ENCODE results near the gene CDAN1.
"Not testable (repeated sequence)": the region's sequence is repeated elsewhere in the genome, so short reads cannot be mapped to it uniquely, and the experiment has no call there.

The CDAN1 gene, protein sequence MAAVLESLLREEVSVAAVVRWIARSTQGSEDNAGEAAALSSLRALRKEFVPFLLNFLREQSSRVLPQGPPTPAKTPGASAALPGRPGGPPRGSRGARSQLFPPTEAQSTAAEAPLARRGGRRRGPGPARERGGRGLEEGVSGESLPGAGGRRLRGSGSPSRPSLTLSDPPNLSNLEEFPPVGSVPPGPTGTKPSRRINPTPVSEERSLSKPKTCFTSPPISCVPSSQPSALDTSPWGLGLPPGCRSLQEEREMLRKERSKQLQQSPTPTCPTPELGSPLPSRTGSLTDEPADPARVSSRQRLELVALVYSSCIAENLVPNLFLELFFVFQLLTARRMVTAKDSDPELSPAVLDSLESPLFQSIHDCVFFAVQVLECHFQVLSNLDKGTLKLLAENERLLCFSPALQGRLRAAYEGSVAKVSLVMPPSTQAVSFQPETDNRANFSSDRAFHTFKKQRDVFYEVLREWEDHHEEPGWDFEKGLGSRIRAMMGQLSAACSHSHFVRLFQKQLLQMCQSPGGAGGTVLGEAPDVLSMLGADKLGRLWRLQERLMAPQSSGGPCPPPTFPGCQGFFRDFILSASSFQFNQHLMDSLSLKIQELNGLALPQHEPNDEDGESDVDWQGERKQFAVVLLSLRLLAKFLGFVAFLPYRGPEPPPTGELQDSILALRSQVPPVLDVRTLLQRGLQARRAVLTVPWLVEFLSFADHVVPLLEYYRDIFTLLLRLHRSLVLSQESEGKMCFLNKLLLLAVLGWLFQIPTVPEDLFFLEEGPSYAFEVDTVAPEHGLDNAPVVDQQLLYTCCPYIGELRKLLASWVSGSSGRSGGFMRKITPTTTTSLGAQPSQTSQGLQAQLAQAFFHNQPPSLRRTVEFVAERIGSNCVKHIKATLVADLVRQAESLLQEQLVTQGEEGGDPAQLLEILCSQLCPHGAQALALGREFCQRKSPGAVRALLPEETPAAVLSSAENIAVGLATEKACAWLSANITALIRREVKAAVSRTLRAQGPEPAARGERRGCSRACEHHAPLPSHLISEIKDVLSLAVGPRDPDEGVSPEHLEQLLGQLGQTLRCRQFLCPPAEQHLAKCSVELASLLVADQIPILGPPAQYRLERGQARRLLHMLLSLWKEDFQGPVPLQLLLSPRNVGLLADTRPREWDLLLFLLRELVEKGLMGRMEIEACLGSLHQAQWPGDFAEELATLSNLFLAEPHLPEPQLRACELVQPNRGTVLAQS

DNA sequence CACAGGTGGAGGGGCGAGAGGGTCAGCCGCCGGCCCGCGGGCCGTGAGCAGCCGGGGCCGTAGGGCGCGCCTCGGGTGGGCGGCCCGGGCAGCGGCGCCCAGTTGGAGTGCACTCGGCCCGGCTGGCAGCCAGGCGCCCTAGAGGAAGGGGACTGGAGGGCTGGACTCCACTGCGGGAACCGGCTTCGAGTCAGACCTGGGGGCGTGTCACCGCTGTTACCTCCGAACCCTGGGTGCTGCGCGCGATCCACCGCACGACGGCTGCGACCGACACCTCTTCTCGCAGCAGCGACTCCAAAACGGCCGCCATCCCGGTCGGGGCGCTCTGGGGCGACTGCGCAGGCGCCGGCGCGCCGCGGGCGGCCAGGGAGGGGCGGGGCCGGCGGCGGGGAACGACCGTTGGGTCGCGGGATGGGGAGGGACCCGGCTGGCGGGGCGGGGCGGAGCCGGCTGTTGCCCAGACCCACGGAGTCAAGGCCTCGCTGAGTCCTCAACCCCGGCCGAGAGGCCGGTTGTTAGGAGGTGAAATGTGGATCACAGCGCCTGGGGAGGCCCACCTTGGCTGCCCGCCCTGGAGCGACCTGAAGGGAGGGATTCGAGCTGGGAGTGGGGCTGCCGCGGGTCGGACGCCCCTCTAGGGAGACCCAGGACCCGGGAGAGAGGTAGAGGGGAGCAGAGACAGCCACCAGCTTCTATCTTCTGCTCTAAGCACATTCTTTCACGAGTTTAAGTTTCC, at the start of gene CDAN1:
CDAN1 (minus strand) TSS at position 336 of the 736 bp plus-strand sequence; CDS start at position 310, 26 bp downstream.
- peak; percentile 95 for DNase-seq

DNA sequence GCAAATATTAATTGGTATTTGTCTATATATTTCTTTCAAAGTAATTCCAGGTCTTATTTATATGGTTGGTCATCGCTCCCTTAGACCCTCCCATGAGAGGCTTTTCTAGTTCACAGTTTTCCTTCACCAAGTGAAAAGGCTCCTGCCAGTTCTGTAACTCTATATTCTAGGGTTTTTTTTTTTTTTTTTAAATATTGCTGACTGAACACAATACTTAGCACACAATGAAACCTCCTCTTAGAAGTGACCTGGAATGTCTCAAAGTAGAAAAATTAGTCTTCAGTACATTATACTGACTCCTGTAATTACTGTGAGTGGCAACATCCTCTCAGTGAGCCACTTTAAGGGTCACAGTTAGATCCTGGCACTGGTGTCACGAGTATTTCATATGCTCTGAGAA, 48.6 kb upstream of the CDAN1 start:
- no peak for DNase-seq

DNA sequence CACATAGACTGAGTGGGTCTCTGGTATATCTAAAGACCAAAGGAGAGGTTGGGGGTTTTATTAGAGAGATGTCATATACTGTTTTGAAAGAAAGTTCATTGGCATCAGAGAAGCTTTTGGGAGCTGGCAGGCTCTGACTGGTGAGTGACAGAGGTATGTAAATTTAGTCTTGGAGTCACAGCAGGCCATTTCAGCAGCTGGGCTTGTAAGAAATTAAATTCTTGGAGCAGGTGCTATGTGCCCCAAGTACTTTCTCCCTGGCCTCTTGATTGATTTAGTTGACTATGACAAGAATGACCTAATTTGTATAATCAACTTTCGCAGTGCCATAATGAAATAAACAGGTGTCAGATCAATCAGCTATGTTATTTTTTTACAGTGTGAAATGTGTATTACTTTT, 47.8 kb upstream of the CDAN1 start:
- DNase-seq = no peak

DNA sequence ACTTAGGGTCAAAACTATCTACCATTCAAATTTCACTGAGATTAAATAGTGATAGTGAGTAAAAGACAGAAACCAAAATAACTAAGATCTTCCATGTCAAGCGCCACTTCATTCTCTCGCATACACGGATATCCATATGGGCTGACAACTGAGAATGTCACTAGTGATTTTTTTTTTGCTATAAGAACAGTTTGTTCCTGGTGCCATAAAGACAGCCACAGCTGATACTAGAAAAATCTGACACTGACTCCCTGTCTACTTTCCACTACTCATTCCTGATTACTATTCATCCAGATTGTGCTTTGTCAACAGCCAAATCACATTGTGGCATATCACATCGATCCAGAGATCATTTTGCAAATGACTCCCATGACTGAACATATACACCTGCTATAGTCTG, 45.8 kb upstream of the CDAN1 start:
- DNase-seq = no peak

DNA sequence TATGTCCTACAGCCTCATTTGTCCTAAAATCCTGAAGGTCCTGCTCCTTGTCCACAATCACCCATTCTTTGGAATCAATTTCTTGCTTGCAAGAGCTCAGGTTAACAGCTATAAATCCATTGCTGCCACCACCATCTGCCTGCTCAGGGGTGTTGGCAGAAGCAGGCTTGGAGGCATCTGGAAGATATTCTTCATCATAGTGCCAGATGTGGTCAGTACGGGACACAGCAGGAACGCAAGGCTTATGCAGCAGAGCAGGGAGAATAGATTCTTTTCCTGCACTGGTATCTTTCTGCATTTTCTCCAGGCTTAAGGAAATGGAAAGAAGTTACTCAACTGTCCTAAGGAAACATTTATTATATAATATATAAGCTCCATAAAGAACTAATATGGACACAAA, 38.5 kb upstream of the CDAN1 start:
- no peak for DNase-seq

DNA sequence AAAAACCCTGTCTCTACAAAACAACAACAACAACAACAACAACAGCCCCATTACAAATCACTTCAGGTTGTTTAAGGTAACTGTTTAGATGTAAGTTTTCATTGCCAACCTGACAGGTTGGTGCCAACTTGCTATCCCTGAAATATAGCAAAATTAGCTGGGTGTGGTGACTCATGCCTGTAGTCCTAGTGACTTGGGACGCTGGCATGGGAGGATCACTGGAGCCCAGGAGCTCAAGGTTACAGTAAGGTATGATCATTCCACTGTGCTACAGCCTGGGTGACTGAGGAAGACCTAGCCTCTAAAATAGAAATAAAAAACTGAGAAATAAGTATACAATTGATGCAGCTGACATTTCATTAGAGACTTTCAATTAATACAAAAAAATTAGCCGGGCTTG, 36.0 kb upstream of the CDAN1 start:
- DNase-seq = no peak

DNA sequence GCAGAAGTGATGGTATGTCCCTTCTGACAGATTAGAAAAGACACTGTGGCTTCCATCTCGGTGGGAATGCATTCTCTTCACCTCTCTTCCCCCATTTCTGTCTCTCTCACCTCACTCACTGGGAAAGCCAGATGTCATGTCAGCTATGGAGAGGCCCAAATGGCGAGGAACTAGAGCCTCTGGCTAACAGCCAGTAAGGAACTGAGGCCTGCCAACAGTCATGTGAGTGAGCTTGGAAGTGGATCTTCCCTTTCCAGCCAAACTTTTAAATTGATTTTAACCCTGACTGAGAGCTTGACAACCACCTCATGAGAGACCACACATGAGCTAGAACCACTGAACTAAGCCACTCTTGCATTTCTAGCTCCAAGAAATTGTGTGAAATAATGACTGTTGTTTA, 35.2 kb upstream of the CDAN1 start:
- DNase-seq = no peak

DNA sequence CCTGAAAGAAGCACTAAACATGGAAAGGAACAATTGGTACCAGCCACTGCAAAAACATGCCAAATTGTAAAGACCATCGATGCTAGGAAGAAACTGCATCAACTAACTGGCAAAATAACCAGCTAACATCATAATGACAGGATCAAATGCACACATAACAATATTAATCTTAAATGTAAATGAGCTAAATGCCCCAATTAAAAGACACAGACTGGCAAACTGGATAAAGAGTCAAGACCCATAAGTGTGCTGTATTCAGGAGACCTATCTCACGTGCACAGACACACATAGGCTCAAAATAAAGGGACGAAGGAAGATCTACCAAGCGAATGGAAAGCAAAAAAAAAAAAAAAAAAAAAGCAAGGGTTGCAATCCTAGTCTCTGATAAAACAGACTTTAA, 29.2 kb upstream of the CDAN1 start:
- DNase-seq = not testable (repeated sequence)

DNA sequence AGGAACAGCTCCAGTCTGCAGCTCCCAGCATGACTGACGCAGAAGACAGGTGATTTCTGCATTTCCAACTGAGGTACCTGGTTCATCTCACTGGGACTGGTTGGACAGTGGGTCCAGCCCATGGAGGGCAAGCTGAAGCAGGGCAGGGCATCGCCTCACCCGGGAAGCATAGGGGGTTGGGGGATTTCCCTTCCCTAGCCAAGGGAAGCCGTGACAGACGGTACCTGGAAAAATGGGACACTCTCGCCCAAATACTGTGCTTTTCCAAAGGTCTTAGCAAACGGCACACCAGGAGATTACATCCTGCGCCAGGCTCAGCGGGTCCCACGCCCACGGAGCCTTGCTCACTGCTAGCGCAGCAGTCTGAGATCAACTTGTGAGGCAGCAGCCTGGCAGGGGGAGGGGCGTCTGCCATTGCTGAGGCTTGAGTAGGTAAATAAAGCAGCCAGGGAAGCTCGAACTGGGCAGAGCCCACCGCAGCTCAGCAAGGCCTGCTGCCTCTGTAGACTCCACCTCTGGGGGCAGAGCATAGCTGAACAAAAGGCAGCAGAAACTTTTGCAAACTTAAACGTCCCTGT, 27.3 kb upstream of the CDAN1 start:
- not testable (repeated sequence) for DNase-seq

DNA sequence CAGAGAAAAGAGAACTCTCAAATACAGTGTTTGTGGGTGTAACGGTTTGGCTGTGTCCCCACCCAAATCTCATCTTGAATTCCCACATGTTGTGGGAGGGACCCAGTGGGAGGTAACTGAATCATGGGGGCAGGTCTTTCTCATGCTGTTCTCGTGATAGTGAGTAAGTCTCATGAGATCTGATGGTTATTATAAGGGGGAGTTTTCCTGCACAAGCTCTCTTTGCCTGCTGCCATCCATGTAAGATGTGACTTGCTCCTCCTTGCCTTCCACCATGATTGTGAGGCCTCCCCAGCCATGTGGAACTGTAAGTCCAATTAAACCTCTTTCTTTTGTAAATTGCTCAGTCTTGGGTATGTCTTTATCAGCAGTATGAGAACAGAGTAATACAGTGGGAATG, 24.9 kb upstream of the CDAN1 start:
- DNase-seq = not testable (repeated sequence)

DNA sequence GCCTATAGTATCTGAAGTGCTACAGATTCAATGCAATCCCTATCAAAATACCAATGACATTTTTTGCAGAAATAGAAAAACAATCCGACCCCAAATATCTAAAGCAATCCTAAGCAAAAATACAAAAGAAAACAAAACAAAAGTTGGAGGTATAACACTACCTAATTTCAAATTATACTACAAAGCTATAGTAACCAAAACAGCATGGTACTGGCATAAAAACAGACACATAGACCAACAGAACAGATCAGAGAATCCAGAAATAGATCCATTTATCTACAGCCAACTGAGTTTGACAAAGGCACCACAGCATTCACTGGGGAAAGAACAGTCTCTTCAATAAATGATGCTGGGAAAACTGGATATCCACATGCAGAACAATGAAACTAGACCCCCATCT, 23.8 kb upstream of the CDAN1 start:
- DNase-seq = no peak

DNA sequence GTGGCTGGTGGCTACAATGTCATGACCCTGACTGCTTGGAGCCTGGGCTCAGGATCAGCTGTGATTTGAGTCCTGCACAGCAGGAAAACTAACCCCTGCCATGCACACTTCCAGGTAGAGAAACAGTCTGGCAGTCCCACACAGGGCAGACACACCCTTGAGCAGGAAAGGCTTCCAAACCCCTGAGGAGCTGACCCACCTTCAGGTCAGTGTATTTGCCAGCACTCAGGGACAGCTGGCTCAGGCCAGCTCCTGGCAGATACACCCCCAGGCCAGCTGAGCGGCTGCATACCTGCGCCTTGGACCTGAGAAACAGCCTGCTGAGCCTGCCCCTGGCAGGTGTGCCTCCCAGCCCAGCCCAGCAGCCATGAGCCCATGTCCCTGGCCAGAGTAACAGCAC, 22.2 kb upstream of the CDAN1 start:
- DNase-seq = no peak

DNA sequence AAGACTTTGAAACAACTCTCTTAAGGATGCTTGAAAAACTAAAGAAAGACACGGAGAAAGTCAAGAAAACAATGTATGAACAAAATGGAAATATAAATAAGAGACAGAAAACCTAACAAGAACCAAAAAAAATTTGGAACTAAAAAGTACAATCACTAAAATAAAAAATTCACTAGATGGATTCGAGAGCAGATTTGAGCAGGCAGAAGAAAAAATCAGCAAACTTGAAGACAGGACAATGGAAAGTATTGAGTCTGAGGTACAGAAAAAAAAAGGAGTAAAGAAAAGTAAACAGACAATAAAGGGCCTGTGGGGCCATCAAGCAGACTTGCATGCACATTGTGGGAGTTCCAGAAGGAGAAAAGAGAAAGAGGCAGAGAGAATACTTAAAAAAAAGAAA, 13.4 kb upstream of the CDAN1 start:
- DNase-seq = no peak

DNA sequence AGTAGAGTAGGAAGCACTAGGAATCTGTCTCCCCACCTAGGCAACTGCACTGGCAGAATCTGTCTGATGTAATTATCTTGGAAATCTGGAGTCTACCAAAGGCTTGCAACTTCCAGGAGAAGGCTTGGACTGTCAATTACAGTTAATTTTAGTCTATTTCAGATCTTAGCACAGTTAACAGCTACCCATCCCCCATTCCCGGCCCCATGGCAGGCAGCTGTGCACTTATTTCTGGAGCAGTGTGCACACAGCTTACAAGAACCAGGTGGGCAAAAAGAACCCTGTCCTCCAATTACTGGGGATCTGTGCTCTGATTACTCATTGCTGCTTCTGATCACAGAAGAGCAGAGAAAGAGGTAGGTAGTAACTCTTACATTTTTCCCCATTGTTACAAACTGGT, 12.3 kb upstream of the CDAN1 start:
- no peak for DNase-seq

DNA sequence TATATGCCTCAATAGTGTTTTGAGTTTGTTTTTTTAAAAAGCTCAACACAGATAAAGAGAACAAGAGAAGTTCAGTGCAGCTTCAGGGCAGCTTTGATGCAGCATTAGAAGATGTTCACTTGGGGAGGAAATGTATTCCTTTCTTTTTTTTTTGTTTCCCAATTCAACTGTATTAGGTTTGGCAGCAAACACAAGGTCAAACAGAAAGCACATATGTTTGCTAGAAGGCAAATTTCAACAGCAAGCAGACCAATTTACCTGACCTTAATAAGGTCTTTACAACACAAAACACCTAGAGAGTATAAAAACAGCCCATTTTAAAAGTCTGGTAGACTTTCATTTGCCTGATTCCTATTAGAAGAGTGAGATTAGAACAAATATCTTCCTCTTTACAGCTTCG, 7.3 kb upstream of the CDAN1 start:
- no peak for DNase-seq

DNA sequence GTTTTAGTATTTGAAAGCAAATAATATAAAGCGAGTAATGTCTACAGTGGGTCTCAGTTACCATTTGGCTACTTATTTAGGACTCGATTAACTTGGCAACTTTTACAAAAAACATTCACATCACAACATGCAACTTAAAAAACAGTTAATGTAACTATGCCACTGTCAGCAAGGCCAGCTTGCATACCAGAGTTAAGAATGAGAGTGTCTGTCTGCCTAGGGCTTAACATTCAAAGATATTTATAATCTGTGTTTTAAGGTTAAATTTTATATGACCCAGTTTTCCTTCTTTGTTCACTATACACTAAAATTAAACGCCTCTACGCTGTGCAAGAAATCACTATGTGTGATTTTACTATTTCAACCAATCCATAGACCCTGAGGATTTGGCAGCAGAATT, 5.2 kb upstream of the CDAN1 start:
- DNase-seq = no peak

DNA sequence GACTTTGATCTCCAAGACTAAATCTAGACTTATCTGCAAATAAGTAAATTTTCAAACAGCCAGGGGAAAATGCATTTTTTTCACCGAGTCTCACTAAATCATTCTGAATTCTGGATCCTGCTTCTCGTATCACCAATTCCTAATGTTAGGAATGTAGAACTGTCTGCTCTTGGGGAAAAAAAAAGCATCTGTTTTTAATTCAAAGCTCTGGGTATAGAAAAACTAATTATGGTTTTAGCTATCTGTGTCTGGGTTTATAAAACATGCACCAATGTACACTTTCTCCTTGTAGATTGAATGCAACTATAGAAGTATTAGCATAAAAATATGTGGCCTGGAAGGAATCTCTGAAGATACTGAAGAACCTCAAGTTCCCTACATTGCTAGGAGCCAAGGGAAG, 4.8 kb upstream of the CDAN1 start:
- DNase-seq = no peak

DNA sequence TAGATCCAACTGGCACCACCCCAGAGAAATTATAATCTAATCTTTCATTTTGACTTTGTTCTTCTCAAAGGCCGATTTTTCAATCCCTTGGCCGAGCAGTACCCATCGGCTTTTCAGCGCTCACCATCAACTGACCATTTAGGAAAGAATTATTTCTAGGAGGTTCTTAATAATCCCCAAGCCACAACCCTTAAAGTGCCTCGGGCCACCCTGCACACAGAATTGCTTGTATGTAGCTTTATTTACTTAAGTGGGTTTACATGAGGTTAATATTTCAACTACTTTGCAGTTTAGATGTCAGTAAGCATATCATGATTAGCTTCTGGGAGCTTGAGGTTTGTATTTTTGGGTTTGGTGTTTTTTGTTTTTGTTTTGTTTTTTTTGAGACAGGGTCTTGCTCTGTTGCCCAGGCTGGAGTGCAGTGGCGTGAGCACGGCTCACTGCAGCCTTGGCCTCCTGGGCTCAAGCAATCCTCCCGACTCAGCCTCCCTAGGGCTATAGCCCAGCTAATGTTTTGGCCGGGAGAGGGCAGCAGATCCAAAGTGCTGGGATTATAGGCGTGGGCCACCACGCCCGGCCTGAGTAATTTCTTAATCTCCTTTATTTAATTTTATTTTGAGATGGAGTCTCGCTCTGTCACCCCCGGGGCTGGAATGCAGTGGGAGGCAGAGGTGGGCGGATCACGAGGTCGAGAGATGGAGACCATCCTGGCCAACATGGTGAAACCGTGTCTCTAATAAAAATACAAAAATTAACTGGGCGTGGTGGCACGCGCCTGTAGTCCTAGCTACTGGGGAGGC, 801 bp upstream of the CDAN1 start:
- DNase-seq = no peak

DNA sequence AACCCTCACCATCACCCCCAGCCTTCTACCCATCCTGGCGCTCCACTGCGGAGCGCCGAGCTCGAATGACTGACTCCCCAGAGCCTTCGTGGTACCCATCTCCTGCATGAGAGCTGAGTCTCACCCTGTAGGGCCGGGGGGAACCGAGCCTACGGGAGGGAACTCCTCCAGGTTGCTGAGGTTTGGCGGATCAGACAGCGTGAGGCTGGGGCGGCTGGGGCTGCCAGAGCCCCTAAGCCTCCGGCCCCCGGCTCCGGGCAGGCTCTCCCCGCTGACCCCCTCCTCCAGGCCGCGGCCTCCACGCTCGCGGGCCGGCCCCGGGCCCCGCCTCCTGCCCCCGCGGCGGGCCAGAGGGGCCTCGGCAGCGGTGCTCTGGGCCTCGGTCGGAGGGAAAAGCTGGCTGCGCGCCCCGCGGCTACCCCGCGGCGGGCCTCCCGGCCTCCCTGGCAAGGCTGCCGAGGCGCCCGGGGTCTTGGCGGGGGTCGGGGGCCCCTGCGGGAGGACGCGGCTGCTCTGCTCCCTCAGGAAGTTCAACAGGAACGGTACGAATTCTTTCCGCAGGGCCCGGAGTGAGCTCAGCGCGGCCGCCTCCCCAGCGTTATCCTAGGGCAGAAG, 643 bp downstream of the CDAN1 start:
- no peak for DNase-seq

DNA sequence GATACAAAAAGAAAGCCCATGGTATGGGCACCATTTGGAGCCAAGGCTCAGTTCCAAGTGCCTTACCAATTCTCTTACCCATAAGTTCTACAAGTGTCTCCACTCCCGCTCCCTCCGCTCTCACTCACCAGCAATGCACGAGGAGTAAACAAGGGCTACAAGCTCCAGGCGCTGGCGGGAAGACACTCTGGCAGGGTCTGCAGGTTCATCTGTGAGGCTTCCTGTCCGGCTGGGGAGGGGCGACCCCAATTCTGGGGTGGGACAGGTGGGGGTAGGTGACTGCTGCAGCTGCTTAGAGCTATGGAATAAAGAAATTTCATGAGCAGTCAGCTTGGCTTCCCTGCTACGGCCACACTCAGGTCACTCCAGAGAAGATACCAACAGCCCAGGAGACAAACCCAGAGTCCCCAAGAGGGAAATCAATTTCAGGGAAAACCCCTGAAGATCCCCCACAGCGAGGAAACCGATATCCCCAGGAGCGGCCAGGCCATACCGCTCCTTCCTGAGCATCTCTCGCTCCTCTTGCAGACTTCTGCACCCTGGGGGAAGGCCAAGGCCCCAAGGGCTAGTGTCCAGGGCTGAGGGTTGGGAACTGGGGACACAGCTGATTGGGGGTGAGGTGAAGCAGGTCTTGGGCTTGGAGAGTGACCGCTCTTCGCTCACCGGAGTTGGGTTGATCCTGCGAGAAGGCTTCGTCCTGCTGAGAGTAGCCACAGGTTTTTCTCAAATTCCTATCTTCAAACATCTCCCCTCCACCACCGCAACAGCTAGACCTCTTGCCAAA, 1.4 kb downstream of the CDAN1 start:
- DNase-seq = no peak
